Neutrophil (primary cell): Measurements from ENCODE around the gene AP2B1.
A peak's percentile ranks its signal among the peaks of the same experiment; 100 is the strongest.

Experiments used
- H3K27ac ChIP-seq: fragments of 200-600 bp; sonication (generic); 2 replicates; pipeline ENCODE4 v1.5.1; 2016; ENCODE audit warnings: mild to moderate bottlenecking, moderate library complexity
- H3K27me3 ChIP-seq: fragments of 200-600 bp; sonication (generic); 2 replicates; pipeline ENCODE4 v1.6.0; 2016; ENCODE audit warnings: mild to moderate bottlenecking
- H3K36me3 ChIP-seq: fragments of 200-600 bp; sonication (generic); 2 replicates; pipeline ENCODE4 v1.5.1; 2017
- H3K4me1 ChIP-seq, 2 experiments: fragments of 200-600 bp in 1 of 2; sonication (generic) in 1 of 2; 1 replicate in 1 of 2; 2 replicates in 1 of 2; pipeline versions ENCODE4 v1.5.1 to v1.6.1; 2013 to 2016; ENCODE audit warnings: low read depth in 1 of 2, low read length in 1 of 2, mild to moderate bottlenecking in 1 of 2, moderate library complexity in 1 of 2; ENCODE audit not compliant: control insufficient read depth in 1 of 2, insufficient read depth in 1 of 2
- H3K4me3 ChIP-seq, 2 experiments: fragments of 200-600 bp in 1 of 2; sonication (generic) in 1 of 2; 1 replicate in 1 of 2; 2 replicates in 1 of 2; pipeline ENCODE4 v1.5.1; 2013 to 2016; ENCODE audit warnings: low read depth in 1 of 2, low read length in 1 of 2, mild to moderate bottlenecking in 1 of 2, moderate library complexity in 1 of 2
- H3K9me3 ChIP-seq: fragments of 200-600 bp; sonication (generic); 2 replicates; pipeline ENCODE4 v1.5.1; 2016
- TF ChIP-seq, protein P1 (sequence below): fragments of 200-600 bp; sonication (generic); IDR thresholded peaks from 2 replicates; pipeline ENCODE4 v1.5.1; 2016; ENCODE audit warnings: antibody characterized with exemption

Gene AP2B1

DNA sequence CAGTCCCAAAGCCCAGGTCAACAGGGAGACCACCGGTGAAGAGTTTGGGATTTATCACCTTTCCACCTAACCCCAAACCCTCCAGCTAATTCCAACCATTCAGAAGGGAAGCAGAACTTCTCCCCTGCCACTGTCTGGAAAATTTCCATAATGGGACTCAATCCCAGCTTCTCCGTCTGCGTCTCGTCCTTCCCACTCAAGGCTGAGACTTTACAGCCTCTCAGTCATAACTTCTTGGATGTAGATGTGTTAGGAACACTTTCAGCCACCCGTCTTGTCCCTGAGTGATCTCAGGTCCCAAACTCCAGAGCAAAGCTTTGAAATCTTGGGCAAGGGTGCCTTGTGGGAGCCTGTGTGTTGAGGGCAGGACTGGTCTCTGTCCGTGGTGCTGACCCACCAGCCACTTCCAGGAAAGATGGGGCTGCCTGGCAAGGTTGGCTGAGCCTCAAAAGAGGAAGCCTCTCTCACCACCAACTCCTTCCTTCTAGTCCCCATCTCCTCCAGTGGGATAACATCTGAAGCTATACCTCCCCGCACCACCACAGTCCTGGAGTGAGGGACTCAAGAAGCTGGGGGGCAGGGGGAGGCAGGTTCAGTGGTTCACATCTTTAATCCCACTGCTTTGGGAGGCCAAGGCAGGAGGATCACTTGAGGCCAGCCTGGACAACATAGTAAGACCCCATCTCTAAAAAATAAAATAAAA is 156.7 kb downstream of the AP2B1 start:
- H3K27me3 ChIP-seq, result peaks cover 65% of the 10 kb centered on the region
- H3K27ac ChIP-seq, result no peak overlapping the region

DNA sequence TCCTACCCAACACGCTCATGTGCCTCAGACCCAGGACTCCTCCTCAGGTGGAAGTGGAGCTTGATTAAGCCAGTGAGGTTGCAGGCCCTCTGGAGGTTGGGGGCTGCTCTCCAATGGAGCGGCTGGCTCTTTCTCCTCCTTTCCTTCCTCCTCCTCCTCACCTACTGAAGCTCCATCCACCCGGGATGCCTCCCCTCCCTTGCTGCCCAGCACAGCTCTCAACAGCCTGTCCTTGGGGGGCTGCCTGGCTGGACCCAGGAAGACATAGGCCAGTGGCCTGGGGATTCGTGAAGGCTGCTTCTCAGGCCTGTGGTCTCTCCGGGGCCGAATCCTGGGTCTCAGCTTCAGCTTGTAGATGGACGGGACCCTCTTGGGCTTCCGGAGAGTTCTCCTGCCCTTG is 157.7 kb downstream of the AP2B1 start:
- H3K27me3 ChIP-seq, result peaks cover 65% of the 10 kb centered on the region
- no peaks in the 10 kb centered on the region for H3K36me3 ChIP-seq
- H3K27ac ChIP-seq, result no peak overlapping the region
- no peaks in the 10 kb centered on the region for H3K4me1 ChIP-seq
- no peaks in the 10 kb centered on the region for H3K9me3 ChIP-seq
- no peak overlapping the region for H3K4me3 ChIP-seq
- TF ChIP-seq, protein P1, sequence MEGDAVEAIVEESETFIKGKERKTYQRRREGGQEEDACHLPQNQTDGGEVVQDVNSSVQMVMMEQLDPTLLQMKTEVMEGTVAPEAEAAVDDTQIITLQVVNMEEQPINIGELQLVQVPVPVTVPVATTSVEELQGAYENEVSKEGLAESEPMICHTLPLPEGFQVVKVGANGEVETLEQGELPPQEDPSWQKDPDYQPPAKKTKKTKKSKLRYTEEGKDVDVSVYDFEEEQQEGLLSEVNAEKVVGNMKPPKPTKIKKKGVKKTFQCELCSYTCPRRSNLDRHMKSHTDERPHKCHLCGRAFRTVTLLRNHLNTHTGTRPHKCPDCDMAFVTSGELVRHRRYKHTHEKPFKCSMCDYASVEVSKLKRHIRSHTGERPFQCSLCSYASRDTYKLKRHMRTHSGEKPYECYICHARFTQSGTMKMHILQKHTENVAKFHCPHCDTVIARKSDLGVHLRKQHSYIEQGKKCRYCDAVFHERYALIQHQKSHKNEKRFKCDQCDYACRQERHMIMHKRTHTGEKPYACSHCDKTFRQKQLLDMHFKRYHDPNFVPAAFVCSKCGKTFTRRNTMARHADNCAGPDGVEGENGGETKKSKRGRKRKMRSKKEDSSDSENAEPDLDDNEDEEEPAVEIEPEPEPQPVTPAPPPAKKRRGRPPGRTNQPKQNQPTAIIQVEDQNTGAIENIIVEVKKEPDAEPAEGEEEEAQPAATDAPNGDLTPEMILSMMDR, result no peak

More for the DNA sequence above, 156.7 kb downstream of the AP2B1 start:
- Histone ChIP-seq H3K9me3 (no peaks in the 10 kb centered on the region), H3K4me3 (no peak overlapping the region), H3K4me1 (no peaks in the 10 kb centered on the region), H3K36me3 (no peaks in the 10 kb centered on the region)
- TF ChIP-seq, protein P1, result no peak

DNA sequence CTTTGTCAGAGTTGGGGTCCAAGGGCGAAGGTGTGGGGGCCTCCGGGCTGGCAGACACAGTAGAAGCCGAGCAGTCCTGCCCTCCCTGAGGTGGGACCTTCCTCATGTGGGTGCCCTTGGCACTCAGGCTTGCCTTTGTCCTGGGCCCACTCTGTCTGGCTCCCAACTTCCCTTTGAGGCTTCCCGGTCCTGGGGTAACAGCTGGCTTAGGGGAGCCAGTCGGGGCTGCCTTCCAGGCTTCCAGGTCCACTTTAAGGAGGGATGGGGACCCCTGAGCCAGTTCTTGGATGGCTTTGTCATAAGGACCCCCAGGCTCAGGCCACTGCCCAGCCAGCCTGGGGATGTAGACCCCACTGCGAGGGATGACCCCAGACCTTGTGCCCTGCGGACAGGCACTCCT is 158.1 kb downstream of the AP2B1 start:
- Histone ChIP-seq H3K27ac (no peak overlapping the region), H3K27me3 (peaks cover 65% of the 10 kb centered on the region), H3K4me1 (no peaks in the 10 kb centered on the region), H3K4me3 (no peak overlapping the region), H3K36me3 (no peaks in the 10 kb centered on the region), H3K9me3 (no peaks in the 10 kb centered on the region)
- TF ChIP-seq, protein P1, result no peak

DNA sequence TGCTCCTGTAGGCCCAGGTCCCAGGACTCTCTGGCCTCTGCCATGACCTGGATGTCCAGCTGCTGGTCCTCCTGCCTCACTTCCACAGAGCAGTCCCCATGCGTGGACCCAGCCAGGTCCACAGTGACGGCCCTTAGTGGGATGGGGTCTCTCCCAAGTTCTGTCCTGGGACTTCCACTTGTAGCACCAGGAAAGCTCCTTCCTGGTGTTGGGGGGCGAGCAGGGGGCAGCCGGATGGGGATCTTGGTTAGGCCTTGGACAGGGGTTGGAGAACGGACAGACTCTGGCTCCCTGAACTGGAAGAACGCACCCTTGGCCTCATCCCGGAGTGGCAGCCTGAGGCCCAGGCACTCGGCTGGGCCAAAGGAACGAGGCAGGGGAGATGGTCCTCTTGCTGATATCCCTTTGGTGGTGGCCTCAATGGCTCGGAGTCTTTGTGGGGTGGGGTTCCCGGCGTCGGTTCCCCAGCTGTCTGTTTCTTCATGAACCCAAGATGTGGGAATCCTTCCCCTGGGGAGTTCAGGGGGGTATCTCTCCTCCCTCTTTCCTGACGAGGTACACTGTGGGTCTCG is 158.7 kb downstream of the AP2B1 start:
- no peaks in the 10 kb centered on the region for H3K9me3 ChIP-seq
- no peaks in the 10 kb centered on the region for H3K36me3 ChIP-seq
- H3K4me1 ChIP-seq, result no peaks in the 10 kb centered on the region
- no peak overlapping the region for H3K4me3 ChIP-seq
- H3K27me3 ChIP-seq, result peaks cover 65% of the 10 kb centered on the region
- TF ChIP-seq, protein P1, result no peak
- H3K27ac ChIP-seq, result no peak overlapping the region

DNA sequence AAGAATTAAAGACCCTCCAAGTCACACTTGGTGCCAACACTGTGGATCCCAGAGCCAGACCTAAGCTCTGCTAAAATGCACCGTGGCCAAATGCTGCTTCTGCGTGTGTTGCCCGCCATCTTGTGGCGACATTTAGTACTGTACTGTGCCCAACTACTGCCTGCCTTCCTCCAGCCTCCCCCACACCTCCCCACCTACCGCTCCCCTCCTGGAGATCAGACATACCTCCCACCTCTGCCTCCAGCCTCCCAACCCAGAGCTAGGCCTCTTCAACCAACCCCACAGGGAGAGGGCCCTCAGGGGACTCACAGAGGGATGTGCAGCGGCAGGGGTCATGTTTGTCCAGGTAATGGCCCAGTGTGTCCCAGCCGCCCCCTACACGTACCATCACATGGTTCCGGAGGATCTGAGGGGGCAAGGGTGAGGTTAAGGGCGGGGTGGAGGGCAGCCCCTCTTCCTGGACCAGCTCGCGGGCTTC is 160.5 kb downstream of the AP2B1 start:
- Histone ChIP-seq H3K4me3 (no peak overlapping the region), H3K27ac (no peak overlapping the region), H3K9me3 (no peaks in the 10 kb centered on the region), H3K4me1 (no peaks in the 10 kb centered on the region), H3K27me3 (peaks cover 65% of the 10 kb centered on the region), H3K36me3 (no peaks in the 10 kb centered on the region)
- TF ChIP-seq, protein P1, result peak; percentile 30
